K562 (cell line): ENCODE measurements around the gene ZFYVE28. TPM values are rescaled to one million over a fixed set of nuclear protein-coding genes. Genes with fewer than 3 reads are reported as not detected.

Source experiments
- ATAC-seq: fragments of 200-7000 bp; cut with Tn5 transposase; 3 replicates; pipeline ENCODE4 v1.9.1; 2020; ENCODE audit warnings: moderate library complexity
- BruUV-seq: library from RNA; stranded (reverse); fragments of 400-500 nt; replicated peaks from 2 replicates; lab custom pipeline; 2021; lab: Mats Ljungman, UMichigan
- CTCF ChIA-PET: fragments of 300-600 bp; formaldehyde crosslinking; extraction: SDS; loops from one replicate; lab custom pipeline; 2021; ENCODE audit warnings: low intra/inter-chr PET ratio; lab: Yijun Ruan, JAX
- POLR2A ChIA-PET: fragments of 300-600, 350-650 bp; sonication (Branson Sonifier 250); formaldehyde crosslinking; extraction: SDS; loops from one replicate; lab custom pipeline; 2021; ENCODE audit warnings: antibody characterized with exemption, inconsistent platforms; lab: Yijun Ruan, JAX
- DNase-seq, 4 experiments: peaks; one replicate each; pipeline versions ENCODE4 v3.0.0 to v3.0.0-alpha.2; 2011 to 2018; ENCODE audit warnings: low spot score in 3 of 4, mixed read lengths in 3 of 4; ENCODE audit errors: extremely low read depth in 1 of 4
- FAIRE-seq: peaks from 2 replicates; lab custom pipeline; 2011; peaks lifted over from hg19 to GRCh38; lab: Jason Lieb, UNC
- H2AFZ ChIP-seq: 2 replicates; pipeline ENCODE4 v1.6.0; 2011; ENCODE audit warnings: low read depth, low read length, control low read depth, inconsistent platforms
- H3K27ac ChIP-seq: fragments of 200-600 bp; 3 replicates; pipeline ENCODE4 v1.8.0; 2011; ENCODE audit warnings: low read depth, mild to moderate bottlenecking, control low read depth, inconsistent platforms, low read length, moderate library complexity, mixed read lengths; ENCODE audit errors: extremely low read depth
- H3K27me3 ChIP-seq, 2 experiments: fragments of 300-600 bp in 1 of 2; 2 replicates in 1 of 2; 3 replicates in 1 of 2; pipeline versions ENCODE4 v1.6.0 to v1.8.0; 2011; ENCODE audit warnings: inconsistent platforms in 2 of 2, low read length in 2 of 2, mild to moderate bottlenecking in 1 of 2, mixed read lengths in 1 of 2, moderate library complexity in 1 of 2; ENCODE audit not compliant: control insufficient read depth in 2 of 2, insufficient read depth in 2 of 2
- H3K36me3 ChIP-seq: fragments of 300-600 bp; 3 replicates; pipeline ENCODE4 v1.8.0; 2011; ENCODE audit warnings: mild to moderate bottlenecking, low read length, inconsistent platforms; ENCODE audit not compliant: control insufficient read depth, insufficient read depth
- H3K4me1 ChIP-seq, 2 experiments: fragments of 200-600 bp in 1 of 2; replicated peaks in 1 of 2; 2 replicates in 1 of 2; 3 replicates in 1 of 2; pipeline versions ENCODE4 v1.5.1 to v1.8.0; 2011; ENCODE audit warnings: inconsistent platforms in 2 of 2, low read length in 2 of 2, mild to moderate bottlenecking in 1 of 2, mixed read lengths in 1 of 2, moderate library complexity in 1 of 2; ENCODE audit not compliant: control insufficient read depth in 2 of 2, insufficient read depth in 2 of 2
- H3K4me2 ChIP-seq: 2 replicates; pipeline ENCODE4 v1.6.1; 2011; ENCODE audit warnings: low read length, control low read depth, inconsistent platforms, mixed read lengths; ENCODE audit not compliant: insufficient read depth
- H3K4me3 ChIP-seq: fragments of 200-600 bp; sonication (generic), shearing (Covaris generic); 2 replicates; pipeline ENCODE4 v1.5.1; 2016; ENCODE audit warnings: control low read depth, inconsistent platforms
- H3K79me2 ChIP-seq: fragments of 200-600 bp; 3 replicates; pipeline ENCODE4 v1.8.0; 2011; ENCODE audit warnings: low read length, inconsistent platforms; ENCODE audit not compliant: control insufficient read depth, insufficient read depth
- H3K9ac ChIP-seq, 2 experiments: 2 replicates each; pipeline versions ENCODE4 v1.6.0 to v1.6.1; 2011; ENCODE audit warnings: low read depth in 2 of 2, low read length in 2 of 2, control low read depth in 1 of 2, inconsistent platforms in 1 of 2, mild to moderate bottlenecking in 1 of 2, mixed read lengths in 1 of 2; ENCODE audit not compliant: insufficient read depth in 1 of 2
- H3K9me1 ChIP-seq: one replicate; pipeline ENCODE4 v1.6.0; 2011; ENCODE audit warnings: inconsistent platforms, mild to moderate bottlenecking, low read length, moderate library complexity; ENCODE audit not compliant: control insufficient read depth, insufficient read depth
- H3K9me3 ChIP-seq: replicated peaks from 2 replicates; pipeline ENCODE4 v1.5.1; 2011; ENCODE audit warnings: low read depth, low read length, inconsistent platforms; ENCODE audit not compliant: control insufficient read depth, insufficient read depth
- H4K20me1 ChIP-seq: replicated peaks from 2 replicates; pipeline ENCODE4 v1.6.1; 2011; ENCODE audit warnings: low read length, inconsistent platforms, mixed read lengths; ENCODE audit not compliant: control insufficient read depth, insufficient read depth
- ERF ChIP-seq: fragments of 450-650 bp; formaldehyde crosslinking; IDR thresholded peaks from 2 replicates; pipeline ENCODE4 v1.4.0; 2020; ENCODE audit warnings: mild to moderate bottlenecking, mixed read lengths
- GTF2A2 ChIP-seq: IDR thresholded peaks from 2 replicates; pipeline ENCODE4 v1.6.1; 2016; ENCODE audit warnings: mild to moderate bottlenecking, missing genetic modification characterization, missing compliant biosample characterization
- HCFC1 ChIP-seq: IDR thresholded peaks from 2 replicates; pipeline ENCODE4 v1.6.1; 2012; ENCODE audit warnings: low read depth, low read length, improper control_type of control experiment
- MNT ChIP-seq, 2 experiments: fragments of 450-650 bp; conservative IDR thresholded peaks; 2 replicates each; pipeline ENCODE4 v1.6.1; 2017; ENCODE audit warnings: mild to moderate bottlenecking in 2 of 2, moderate library complexity in 2 of 2
- MYBL2 ChIP-seq, 2 experiments: fragments of 450-650 bp in 1 of 2; sonication (generic) in 1 of 2; formaldehyde crosslinking in 1 of 2; IDR thresholded peaks; 2 replicates each; pipeline versions ENCODE4 v1.6.1 to v1.8.1; 2017 to 2022; ENCODE audit warnings: borderline replicate concordance in 1 of 2, inconsistent platforms in 1 of 2, low read depth in 1 of 2, mild to moderate bottlenecking in 1 of 2, missing genetic modification reagents in 1 of 2, moderate library complexity in 1 of 2
- NR3C1 ChIP-seq: sonication (generic); formaldehyde crosslinking; IDR thresholded peaks from 2 replicates; pipeline ENCODE4 v1.8.1; 2022; ENCODE audit warnings: missing genetic modification reagents
- PCBP2 ChIP-seq: fragments of 200-400 bp; formaldehyde crosslinking; IDR thresholded peaks from 2 replicates; pipeline ENCODE4 v1.6.1; 2018; ENCODE audit warnings: low read length, low read depth, mild to moderate bottlenecking, moderate library complexity; ENCODE audit not compliant: poor library complexity, severe bottlenecking
- PML ChIP-seq: IDR thresholded peaks from 2 replicates; pipeline ENCODE4 v1.6.1; 2012; ENCODE audit warnings: low read length, inconsistent platforms
- POLR2AphosphoS2 ChIP-seq: IDR thresholded peaks from 2 replicates; pipeline ENCODE4 v1.6.1; 2012; ENCODE audit warnings: low read length, improper control_type of control experiment
- RBM22 ChIP-seq: fragments of 200-400 bp; formaldehyde crosslinking; IDR thresholded peaks from 2 replicates; pipeline ENCODE4 v1.6.1; 2018; ENCODE audit warnings: low read length, low read depth; ENCODE audit not compliant: poor library complexity, severe bottlenecking
- SPI1 ChIP-seq: IDR thresholded peaks from 2 replicates; pipeline ENCODE4 v1.6.1; 2011; ENCODE audit warnings: low read depth, low read length, control low read depth, borderline replicate concordance
- YBX1 ChIP-seq: fragments of 450-650 bp; IDR thresholded peaks from 2 replicates; pipeline ENCODE4 v1.7.1; 2016; ENCODE audit warnings: mild to moderate bottlenecking
- ZNF140 ChIP-seq: fragments of 250-450 bp; sonication (Bioruptor Pico); IDR thresholded peaks from 2 replicates; pipeline ENCODE4 v1.8.0; 2021; ENCODE audit warnings: moderate library complexity, mild to moderate bottlenecking, inconsistent platforms
- ZNF274 ChIP-seq: IDR thresholded peaks from 2 replicates; pipeline ENCODE4 v1.6.1; 2011; ENCODE audit warnings: low read depth, mild to moderate bottlenecking, low read length, moderate library complexity, borderline replicate concordance
- ZNF41 ChIP-seq: fragments of 250-450 bp; sonication (Bioruptor Pico); conservative IDR thresholded peaks from 2 replicates; pipeline ENCODE4 v1.4.0; 2020; ENCODE audit warnings: mild to moderate bottlenecking
- ZNF583 ChIP-seq: fragments of 250-450 bp; sonication (Bioruptor Pico); IDR thresholded peaks from 2 replicates; pipeline ENCODE4 v1.4.0; 2020
- WGBS: fragments of 100-300 bp; shearing (Covaris generic); methylation state at CpG from one replicate; pipeline ENCODE4 v1.1.6; 2016; ENCODE audit warnings: low coverage, mixed read lengths; ENCODE audit not compliant: insufficient coverage; ENCODE audit errors: missing lambda C conversion rate; 5-methylcytosine and 5-hydroxymethylcytosine counted together
- in situ Hi-C: fragments of 300-500 bp; cut with MboI; formaldehyde crosslinking; loops from 4 replicates; pipeline ENCODE4 v1.15.0; 2018; ENCODE audit warnings: inconsistent platforms, mixed read lengths
- intact Hi-C: fragments of 100-400 bp; cut with micrococcal nuclease; formaldehyde crosslinking; loops from 2 replicates; pipeline ENCODE4 v1.14.2; 2022
- polyA plus RNA-seq, 8 experiments: library from polyadenylated mRNA; depleted of rRNA in 4 of 8; stranded (reverse) in 5 of 8; unstranded in 3 of 8; fragments of >200 nt; fragmentation: Nextera tagmentation in 2 of 8; fragmentation: Illumina TruSeq in 1 of 8; extraction: Ambion mirVana in 2 of 8; extraction: Trizol in 1 of 8; gene quantifications; 2 replicates each; pipeline versions ENCODE4 v1.2.1 to v1.2.3, GENCODE V29; 2011 to 2014; ENCODE audit warnings: inconsistent platforms in 1 of 8, missing spikeins in 1 of 8
- total RNA-seq, 7 experiments: library from RNA; depleted of rRNA in 6 of 7; stranded (reverse); fragments of >200 nt in 6 of 7; fragmentation: Illumina TruSeq in 2 of 7; extraction: Trizol in 2 of 7; gene quantifications; 2 replicates each; pipeline versions ENCODE4 v1.2.1 to v1.2.3, GENCODE V29; 2011 to 2021; ENCODE audit warnings: low replicate concordance in 1 of 7
- TF ChIP-seq, protein P1 (sequence below): fragments of 150-350 bp; IDR thresholded peaks from 2 replicates; pipeline ENCODE4 v1.6.1; 2014; ENCODE audit warnings: low read depth, mild to moderate bottlenecking, low read length, borderline replicate concordance
- TF ChIP-seq, protein P2 (sequence below): fragments of 450-650 bp; IDR thresholded peaks from one replicate; pipeline ENCODE4 v1.6.1; 2018; ENCODE audit warnings: mild to moderate bottlenecking, moderate library complexity; ENCODE audit not compliant: partially characterized antibody

ZFYVE28 gene
- total and polyA plus RNA-seq, 9 of the 15 experiments (the other 6 are each of a cell fraction or from before 2014, with no cell fraction given) = 1.3 to 24.8 (median 8.9) TPM

DNA sequence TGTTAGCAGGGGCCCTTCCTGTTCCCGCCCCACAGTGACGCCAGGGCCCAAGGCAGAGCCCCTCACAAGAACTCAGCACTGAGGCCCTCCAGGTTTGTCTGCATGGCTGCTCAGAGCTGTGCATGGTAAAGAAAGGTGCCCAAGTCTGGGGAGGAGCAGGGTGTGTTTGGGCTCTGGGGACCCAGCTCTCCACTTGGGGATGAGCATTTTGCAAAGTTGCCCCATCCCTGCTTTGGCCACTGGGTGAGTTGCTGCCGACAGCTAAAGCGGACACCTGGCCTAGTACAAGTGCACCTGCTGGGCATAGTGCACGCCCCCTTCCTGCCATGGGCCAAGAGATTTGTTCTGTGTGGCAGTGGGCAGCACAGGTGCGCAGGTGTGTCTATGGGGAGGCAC lies 154.5 kb downstream of the ZFYVE28 start:
- H3K9me1 ChIP-seq = no peaks in the 10 kb centered on the region
- POLR2A ChIA-PET = interaction anchor here (0.6 kb wide), 3 partner anchors 49 to 463 kb away, joined by 3 read pairs; no protein-coding TSS in a partner anchor
- H2AFZ ChIP-seq = no peak overlapping the region
- H3K79me2 ChIP-seq = peaks cover 5% of the 10 kb centered on the region; the same call in 1 of the 3 replicates
- H3K4me2 ChIP-seq = no peak overlapping the region
- H3K9ac ChIP-seq = no peak overlapping the region
- intact Hi-C loops (loop anchor here (5.0 kb wide), 1 partner anchor 153 kb away; the partner anchor contains the start of genes CFAP99 and ZFYVE28), in situ Hi-C loops (no loop called here)
- FAIRE-seq = no peak
- WGBS = 87% methylated on average over 6 of the region's 6 CpGs
- DNase-seq = no peak
- no peaks in the 10 kb centered on the region for H3K9me3 ChIP-seq
- BruUV-seq = no TSS peak
- CTCF ChIA-PET = no interaction called here
- H3K27ac ChIP-seq = no peak overlapping the region
- no peak for ATAC-seq
- H3K4me3 ChIP-seq = no peak overlapping the region
- no peaks in the 10 kb centered on the region for H4K20me1 ChIP-seq
- no peaks in the 10 kb centered on the region for H3K36me3 ChIP-seq
- peaks cover 21 to 82% of the 10 kb centered on the region in 2 experiments for H3K4me1 ChIP-seq
- no peaks in the 10 kb centered on the region for H3K27me3 ChIP-seq
- TF ChIP-seq YBX1 (no peak), MNT (conservative IDR thresholded peaks at IDR 0.05) (no peak), POLR2AphosphoS2 (no peak), ZNF274 (no peak), PML (no peak), ZNF140 (no peak), PCBP2 (no peak), ERF (CRISPR knock-in tag) (no peak), ZNF583 (no peak), NR3C1 (no peak), GTF2A2 (tag) (no peak), SPI1 (no peak), HCFC1 (no peak), ZNF41 (CRISPR knock-in tag) (no peak), RBM22 (no peak), MYBL2 (IDR thresholded peaks at IDR 0.05; ENCODE audit: low read depth) (no peak), MYBL2 (CRISPR knock-in tag; IDR thresholded peaks at IDR 0.05; ENCODE audit: borderline replicate concordance) (no peak)
- TF ChIP-seq, protein P1, sequence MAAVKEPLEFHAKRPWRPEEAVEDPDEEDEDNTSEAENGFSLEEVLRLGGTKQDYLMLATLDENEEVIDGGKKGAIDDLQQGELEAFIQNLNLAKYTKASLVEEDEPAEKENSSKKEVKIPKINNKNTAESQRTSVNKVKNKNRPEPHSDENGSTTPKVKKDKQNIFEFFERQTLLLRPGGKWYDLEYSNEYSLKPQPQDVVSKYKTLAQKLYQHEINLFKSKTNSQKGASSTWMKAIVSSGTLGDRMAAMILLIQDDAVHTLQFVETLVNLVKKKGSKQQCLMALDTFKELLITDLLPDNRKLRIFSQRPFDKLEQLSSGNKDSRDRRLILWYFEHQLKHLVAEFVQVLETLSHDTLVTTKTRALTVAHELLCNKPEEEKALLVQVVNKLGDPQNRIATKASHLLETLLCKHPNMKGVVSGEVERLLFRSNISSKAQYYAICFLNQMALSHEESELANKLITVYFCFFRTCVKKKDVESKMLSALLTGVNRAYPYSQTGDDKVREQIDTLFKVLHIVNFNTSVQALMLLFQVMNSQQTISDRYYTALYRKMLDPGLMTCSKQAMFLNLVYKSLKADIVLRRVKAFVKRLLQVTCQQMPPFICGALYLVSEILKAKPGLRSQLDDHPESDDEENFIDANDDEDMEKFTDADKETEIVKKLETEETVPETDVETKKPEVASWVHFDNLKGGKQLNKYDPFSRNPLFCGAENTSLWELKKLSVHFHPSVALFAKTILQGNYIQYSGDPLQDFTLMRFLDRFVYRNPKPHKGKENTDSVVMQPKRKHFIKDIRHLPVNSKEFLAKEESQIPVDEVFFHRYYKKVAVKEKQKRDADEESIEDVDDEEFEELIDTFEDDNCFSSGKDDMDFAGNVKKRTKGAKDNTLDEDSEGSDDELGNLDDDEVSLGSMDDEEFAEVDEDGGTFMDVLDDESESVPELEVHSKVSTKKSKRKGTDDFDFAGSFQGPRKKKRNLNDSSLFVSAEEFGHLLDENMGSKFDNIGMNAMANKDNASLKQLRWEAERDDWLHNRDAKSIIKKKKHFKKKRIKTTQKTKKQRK = no peak
- TF ChIP-seq, protein P2, sequence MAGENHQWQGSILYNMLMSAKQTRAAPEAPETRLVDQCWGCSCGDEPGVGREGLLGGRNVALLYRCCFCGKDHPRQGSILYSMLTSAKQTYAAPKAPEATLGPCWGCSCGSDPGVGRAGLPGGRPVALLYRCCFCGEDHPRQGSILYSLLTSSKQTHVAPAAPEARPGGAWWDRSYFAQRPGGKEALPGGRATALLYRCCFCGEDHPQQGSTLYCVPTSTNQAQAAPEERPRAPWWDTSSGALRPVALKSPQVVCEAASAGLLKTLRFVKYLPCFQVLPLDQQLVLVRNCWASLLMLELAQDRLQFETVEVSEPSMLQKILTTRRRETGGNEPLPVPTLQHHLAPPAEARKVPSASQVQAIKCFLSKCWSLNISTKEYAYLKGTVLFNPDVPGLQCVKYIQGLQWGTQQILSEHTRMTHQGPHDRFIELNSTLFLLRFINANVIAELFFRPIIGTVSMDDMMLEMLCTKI = no peak
